ENCODE results near the gene KCNIP2. TPM values are rescaled to one million over a fixed set of nuclear protein-coding genes. Genes with fewer than 3 reads are reported as not detected.

The KCNIP2 gene
- total and polyA plus RNA-seq, 2 donors (not counting 3 experiments of a cell fraction or from before 2014, with no cell fraction given) = 0.36 to 2.2 TPM

GRCh38 chr10:101888251-101888949 is 44.8 kb upstream of the KCNIP2 start:
- TF ChIP-seq GATA2 (IDR thresholded peaks at IDR 0.05; ENCODE audit: insufficient read depth, insufficient read length, low read depth, low read length) (no peak), MYC (IDR thresholded peaks at IDR 0.05; ENCODE audit: low read depth, low read length) (no peak), JUN (IDR thresholded peaks at IDR 0.05; ENCODE audit: borderline replicate concordance, insufficient read depth, insufficient read length, low read depth) (no peak), POLR2AphosphoS5 (IDR thresholded peaks at IDR 0.05; ENCODE audit: insufficient read depth, low read depth, low read length) (no peak), EZH2 (IDR thresholded peaks at IDR 0.05; ENCODE audit: borderline replicate concordance, low read depth, low read length, severe bottlenecking) (no peak), MAX (IDR thresholded peaks at IDR 0.05; ENCODE audit: insufficient read depth, insufficient read length) (no peak), FOS (IDR thresholded peaks at IDR 0.05; ENCODE audit: borderline replicate concordance, insufficient read depth, low read length) (no peak), POLR2A (IDR thresholded peaks at IDR 0.05; ENCODE audit: low read depth, low read length) (no peak)
- DNase-seq (ENCODE audit: low read depth, low spot score) = no peak
- Histone ChIP-seq H3K27me3 (ENCODE audit: control insufficient read depth in 2 of 2, insufficient read depth in 2 of 2, low read length in 2 of 2) (no peaks in the 10 kb centered on the region), H3K4me2 (ENCODE audit: insufficient read depth, low read length) (no peak overlapping the region), H3K79me2 (ENCODE audit: control insufficient read depth, insufficient read depth, low read length) (no peaks in the 10 kb centered on the region), H3K27ac (ENCODE audit: insufficient read depth, low read depth, low read length) (no peak overlapping the region), H3K36me3 (ENCODE audit: control insufficient read depth in 2 of 2, extremely low read depth in 1 of 2, insufficient read depth in 2 of 2, low read length in 2 of 2) (no peaks in the 10 kb centered on the region), H3K9ac (replicated peaks; ENCODE audit: extremely low read depth, insufficient read depth, low read length) (no peak overlapping the region), H3K9me3 (replicated peaks; ENCODE audit: control insufficient read depth, insufficient read depth, low read length) (no peaks in the 10 kb centered on the region), H4K20me1 (replicated peaks; ENCODE audit: control insufficient read depth, extremely low read depth, insufficient read depth, low read length) (no peaks in the 10 kb centered on the region), H3K9me1 (replicated peaks; ENCODE audit: control insufficient read depth, extremely low read depth, insufficient read depth, low read length) (no peaks in the 10 kb centered on the region), H3K4me3 (replicated peaks in 1 of 3; ENCODE audit: insufficient read depth in 1 of 3, low read depth in 1 of 3, low read length in 3 of 3) (no peak overlapping the region), H3K4me1 (ENCODE audit: control insufficient read depth, extremely low read depth, insufficient read depth, low read length) (no peaks in the 10 kb centered on the region), H2AFZ (ENCODE audit: low read depth, low read length) (no peak overlapping the region)
- no peak for FAIRE-seq
- CTCF ChIA-PET = interaction anchor here (0.5 to 18.0 kb wide), 14 partner anchors 9 to 195 kb away, joined by 3 to 559 read pairs (median 4); no protein-coding TSS in a partner anchor
- dilution Hi-C loops (cut with MboI; ENCODE audit: extremely low pct_ligation_motif_present, low sequenced_read_pairs) (loop anchor here (25.0 kb wide), 1 partner anchor 99 kb away; no protein-coding TSS in a partner anchor), intact Hi-C loops (cut with micrococcal nuclease) (loop anchor here (5.0 kb wide), 1 partner anchor 49 kb away; no protein-coding TSS in a partner anchor)
- no TSS peak for BruUV-seq (replicated peaks)
- POLR2A ChIA-PET = interaction anchor here (0.9 to 1.4 kb wide), 2 partner anchors 79 to 121 kb away, joined by 4 read pairs; no protein-coding TSS in a partner anchor

Data from endothelial cell of umbilical vein (primary cell).